Activated CD4-positive, alpha-beta T cell treated with anti-CD3 and anti-CD28 coated beads, Interleukin-2, amount 10 ng/mL, durations not matched to agents 7 days and 5 days (primary cell): Measurements from ENCODE around the gene PRRT1. TPM values are rescaled to one million over a fixed set of nuclear protein-coding genes. Genes with fewer than 3 reads are reported as not detected.
"Not testable (repeated sequence)": the region's sequence is repeated elsewhere in the genome, so short reads cannot be mapped to it uniquely, and the experiment has no call there.

ENCODE experiments used
- CTCF ChIA-PET: fragments of 350-600 bp; sonication (Branson Sonifier 250); formaldehyde crosslinking; loops from one replicate; lab custom pipeline; 2021; ENCODE audit warnings: antibody characterized with exemption; lab: Charles Lee
- POLR2A ChIA-PET: fragments of 350-600 bp; sonication (Branson Sonifier 250); formaldehyde crosslinking; loops from one replicate; lab custom pipeline; 2021; ENCODE audit warnings: antibody characterized with exemption; lab: Charles Lee
- DNase-seq: peaks from one replicate; pipeline ENCODE4 v3.0.0-alpha.2; 2020
- H3K27ac Mint-ChIP-seq: one replicate; pipeline ENCODE4 v1.8.0; 2021; ENCODE audit warnings: mild to moderate bottlenecking, moderate library complexity, mixed read lengths
- H3K27me3 Mint-ChIP-seq: one replicate; pipeline ENCODE4 v1.8.0; 2021; ENCODE audit warnings: mixed read lengths
- H3K36me3 Mint-ChIP-seq: one replicate; pipeline ENCODE4 v1.8.0; 2021; ENCODE audit warnings: low read depth, mixed read lengths
- H3K4me1 Mint-ChIP-seq: one replicate; pipeline ENCODE4 v1.8.0; 2021; ENCODE audit warnings: mixed read lengths
- H3K4me3 Mint-ChIP-seq: one replicate; pipeline ENCODE4 v1.8.0; 2021; ENCODE audit warnings: mild to moderate bottlenecking, moderate library complexity, mixed read lengths
- H3K9me3 Mint-ChIP-seq: one replicate; pipeline ENCODE4 v1.8.0; 2021; ENCODE audit warnings: mixed read lengths
- total RNA-seq, 2 experiments: library from RNA; stranded (reverse); gene quantifications; one replicate each; pipeline ENCODE4 v1.2.3, GENCODE V29; 2021

The PRRT1 gene
- total RNA-seq, 2 experiments from 2014 or later, result 0.17 to 0.23 TPM

- CTCF ChIA-PET, result interaction anchor here (0.6 to 1.2 kb wide), 2 partner anchors 13 to 49 kb away, joined by 5 to 6 read pairs; no protein-coding TSS in a partner anchor
- Mint-ChIP-seq H3K4me3 (peak within 1 kb of the TSS; percentile 100), H3K27me3 (no peaks in the 10 kb centered on the region), H3K9me3 (no peaks in the 10 kb centered on the region), H3K27ac (peak within 1 kb of the TSS; percentile 97), H3K36me3 (peaks cover 38% of the 10 kb centered on the region), H3K4me1 (peaks cover 48% of the 10 kb centered on the region)
- POLR2A ChIA-PET, result interaction anchor here (1.0 kb wide), 1 partner anchor 64 kb away, joined by 3 read pairs; no protein-coding TSS in a partner anchor
- DNase-seq, result peak; percentile 73
These were observed 40.9 kb upstream of the PRRT1 start, which contains the start of gene GPSM3 for GRCh38 chr6:32192608-32193039. GPSM3 (minus strand) TSS chr6:32192643; CDS start chr6:32192513, 130 bp downstream.

GRCh38 chr6:32191696-32192607 is 40.2 kb upstream of the PRRT1 start:
- ChIA-PET CTCF (interaction anchor here (1.2 kb wide), 1 partner anchor 13 kb away, joined by 6 read pairs; no protein-coding TSS in a partner anchor), POLR2A (no interaction called here)
- no peak for DNase-seq
- no peaks in the 10 kb centered on the region for H3K9me3 Mint-ChIP-seq
- H3K4me3 Mint-ChIP-seq, result peak overlapping the region; percentile 100
- H3K36me3 Mint-ChIP-seq, result peaks cover 45% of the 10 kb centered on the region
- peak overlapping the region; percentile 97 for H3K27ac Mint-ChIP-seq
- no peaks in the 10 kb centered on the region for H3K27me3 Mint-ChIP-seq
- H3K4me1 Mint-ChIP-seq, result peaks cover 53% of the 10 kb centered on the region

GRCh38 chr6:32190911-32191677 is 39.4 kb upstream of the PRRT1 start:
- H3K36me3 Mint-ChIP-seq, result peaks cover 53% of the 10 kb centered on the region

GRCh38 chr6:32190054-32190851 is 38.5 kb upstream of the PRRT1 start, which contains the start of gene PBX2:
PBX2 (minus strand) TSS chr6:32190202; CDS start chr6:32189915, 287 bp downstream.
- peak within 1 kb of the TSS; percentile 97 for H3K27ac Mint-ChIP-seq
- peaks cover 60% of the 10 kb centered on the region for H3K36me3 Mint-ChIP-seq
- no peaks in the 10 kb centered on the region for H3K9me3 Mint-ChIP-seq
- ChIA-PET CTCF (interaction anchor here (0.9 to 1.4 kb wide), 5 partner anchors 9 to 60 kb away, joined by 3 to 6 read pairs (median 3); partner anchors contain the start of gene FKBPL), POLR2A (interaction anchor here (1.0 kb wide), 1 partner anchor 654 kb away, joined by 3 read pairs; no protein-coding TSS in a partner anchor)
- H3K4me3 Mint-ChIP-seq, result peak within 1 kb of the TSS; percentile 100
- peaks cover 63% of the 10 kb centered on the region for H3K4me1 Mint-ChIP-seq
- peak; percentile 93 for DNase-seq
- H3K27me3 Mint-ChIP-seq, result no peaks in the 10 kb centered on the region

More at GRCh38 chr6:32190911-32191677, 39.4 kb upstream of the PRRT1 start:
- peak overlapping the region; percentile 97 for H3K27ac Mint-ChIP-seq
- H3K4me1 Mint-ChIP-seq, result peaks cover 58% of the 10 kb centered on the region
- no peaks in the 10 kb centered on the region for H3K27me3 Mint-ChIP-seq
- H3K4me3 Mint-ChIP-seq, result peak overlapping the region; percentile 100
- POLR2A ChIA-PET, result interaction anchor here (1.0 kb wide), 1 partner anchor 654 kb away, joined by 3 read pairs; no protein-coding TSS in a partner anchor
- DNase-seq, result no peak
- CTCF ChIA-PET, result interaction anchor here (0.9 to 1.4 kb wide), 5 partner anchors 9 to 61 kb away, joined by 3 to 6 read pairs (median 3); partner anchors contain the start of gene FKBPL
- no peaks in the 10 kb centered on the region for H3K9me3 Mint-ChIP-seq

GRCh38 chr6:32189742-32190053 is 38.0 kb upstream of the PRRT1 start:
- DNase-seq, result no peak
- peak overlapping the region; percentile 69 for H3K27ac Mint-ChIP-seq
- CTCF ChIA-PET, result interaction anchor here (1.3 to 1.4 kb wide), 3 partner anchors 8 to 59 kb away, joined by 3 to 6 read pairs (median 3); partner anchors contain the start of gene FKBPL
- no peaks in the 10 kb centered on the region for H3K9me3 Mint-ChIP-seq
- peaks cover 60% of the 10 kb centered on the region for H3K36me3 Mint-ChIP-seq
- H3K4me3 Mint-ChIP-seq, result peak overlapping the region; percentile 100
- POLR2A ChIA-PET, result no interaction called here
- H3K4me1 Mint-ChIP-seq, result peaks cover 57% of the 10 kb centered on the region
- H3K27me3 Mint-ChIP-seq, result no peaks in the 10 kb centered on the region

- Mint-ChIP-seq H3K27me3 (no peaks in the 10 kb centered on the region), H3K4me3 (peak overlapping the region; percentile 100), H3K36me3 (peaks cover 62% of the 10 kb centered on the region), H3K27ac (peak overlapping the region; percentile 69), H3K9me3 (no peaks in the 10 kb centered on the region), H3K4me1 (peaks cover 54% of the 10 kb centered on the region)
- POLR2A ChIA-PET, result no interaction called here
- DNase-seq, result no peak
- CTCF ChIA-PET, result no interaction called here
These were observed 37.5 kb upstream of the PRRT1 start for GRCh38 chr6:32189069-32189741.

- peak overlapping the region; percentile 69 for H3K27ac Mint-ChIP-seq
- POLR2A ChIA-PET, result no interaction called here
- no peaks in the 10 kb centered on the region for H3K27me3 Mint-ChIP-seq
- CTCF ChIA-PET, result interaction anchor here (0.5 kb wide), 1 partner anchor 27 kb away, joined by 3 read pairs; no protein-coding TSS in a partner anchor
- H3K9me3 Mint-ChIP-seq, result no peaks in the 10 kb centered on the region
- H3K4me1 Mint-ChIP-seq, result peaks cover 49% of the 10 kb centered on the region
- no peak for DNase-seq
- peaks cover 64% of the 10 kb centered on the region for H3K36me3 Mint-ChIP-seq
- H3K4me3 Mint-ChIP-seq, result peak overlapping the region; percentile 100
These were observed 36.8 kb upstream of the PRRT1 start for GRCh38 chr6:32188381-32189068.

GRCh38 chr6:32187725-32188380 is 36.1 kb upstream of the PRRT1 start:
- POLR2A ChIA-PET, result not testable (repeated sequence)
- CTCF ChIA-PET, result interaction anchor here (0.5 to 1.5 kb wide), 2 partner anchors 8 to 28 kb away, joined by 3 to 4 read pairs; no protein-coding TSS in a partner anchor

GRCh38 chr6:32187009-32187709 is 35.4 kb upstream of the PRRT1 start:
- peaks cover 43% of the 10 kb centered on the region for H3K4me1 Mint-ChIP-seq
- H3K4me3 Mint-ChIP-seq, result peak overlapping the region; percentile 42
- CTCF ChIA-PET, result interaction anchor here (1.5 kb wide), 1 partner anchor 9 kb away, joined by 4 read pairs; no protein-coding TSS in a partner anchor
- DNase-seq, result no peak
- peaks cover 67% of the 10 kb centered on the region for H3K36me3 Mint-ChIP-seq
- no peaks in the 10 kb centered on the region for H3K9me3 Mint-ChIP-seq
- POLR2A ChIA-PET, result no interaction called here
- H3K27ac Mint-ChIP-seq, result peak overlapping the region; percentile 67
- H3K27me3 Mint-ChIP-seq, result no peaks in the 10 kb centered on the region

More at GRCh38 chr6:32187725-32188380, 36.1 kb upstream of the PRRT1 start:
- H3K27ac Mint-ChIP-seq, result peak overlapping the region; percentile 67
- H3K36me3 Mint-ChIP-seq, result peaks cover 64% of the 10 kb centered on the region
- DNase-seq, H3K27me3 Mint-ChIP-seq, H3K9me3 Mint-ChIP-seq: not testable (repeated sequence)
- H3K4me3 Mint-ChIP-seq, result peak overlapping the region; percentile 100
- H3K4me1 Mint-ChIP-seq, result peaks cover 43% of the 10 kb centered on the region
